ENCODE results near the gene NAT14.
"Not testable (repeated sequence)": the region's sequence is repeated elsewhere in the genome, so short reads cannot be mapped to it uniquely, and the experiment has no call there.

The NAT14 gene

GRCh38 chr19:55528030-55528803 is 43.2 kb downstream of the NAT14 start:
- no peak overlapping the region for H2AFZ ChIP-seq (ENCODE audit: low read length)
- no peaks in the 10 kb centered on the region for H3K9me2 ChIP-seq (replicated peaks; ENCODE audit: insufficient read depth, low read length)

GRCh38 chr19:55529636-55530234 is 44.7 kb downstream of the NAT14 start:
- no peaks in the 10 kb centered on the region for H3K9me2 ChIP-seq (replicated peaks; ENCODE audit: insufficient read depth, low read length)
- no peaks in the 10 kb centered on the region for H3K36me3 ChIP-seq (replicated peaks; ENCODE audit: insufficient read depth, low read length)
- TF ChIP-seq EZH2 (optimal IDR thresholded peaks at IDR 0.05; ENCODE audit: low read depth, low read length) (no peak), EZH2phosphoT487 (IDR thresholded peaks at IDR 0.05; ENCODE audit: low read length) (no peak)
- TF ChIP-seq, protein P1, sequence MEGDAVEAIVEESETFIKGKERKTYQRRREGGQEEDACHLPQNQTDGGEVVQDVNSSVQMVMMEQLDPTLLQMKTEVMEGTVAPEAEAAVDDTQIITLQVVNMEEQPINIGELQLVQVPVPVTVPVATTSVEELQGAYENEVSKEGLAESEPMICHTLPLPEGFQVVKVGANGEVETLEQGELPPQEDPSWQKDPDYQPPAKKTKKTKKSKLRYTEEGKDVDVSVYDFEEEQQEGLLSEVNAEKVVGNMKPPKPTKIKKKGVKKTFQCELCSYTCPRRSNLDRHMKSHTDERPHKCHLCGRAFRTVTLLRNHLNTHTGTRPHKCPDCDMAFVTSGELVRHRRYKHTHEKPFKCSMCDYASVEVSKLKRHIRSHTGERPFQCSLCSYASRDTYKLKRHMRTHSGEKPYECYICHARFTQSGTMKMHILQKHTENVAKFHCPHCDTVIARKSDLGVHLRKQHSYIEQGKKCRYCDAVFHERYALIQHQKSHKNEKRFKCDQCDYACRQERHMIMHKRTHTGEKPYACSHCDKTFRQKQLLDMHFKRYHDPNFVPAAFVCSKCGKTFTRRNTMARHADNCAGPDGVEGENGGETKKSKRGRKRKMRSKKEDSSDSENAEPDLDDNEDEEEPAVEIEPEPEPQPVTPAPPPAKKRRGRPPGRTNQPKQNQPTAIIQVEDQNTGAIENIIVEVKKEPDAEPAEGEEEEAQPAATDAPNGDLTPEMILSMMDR (IDR thresholded peaks at IDR 0.05; ENCODE audit: low read length) = no peak
- H3K27me3 ChIP-seq (replicated peaks; ENCODE audit: insufficient read depth, low read length) = peaks cover 57% of the 10 kb centered on the region
- H3K4me3 ChIP-seq (ENCODE audit: low read length) = no peak overlapping the region
- no peaks in the 10 kb centered on the region for H3F3A ChIP-seq (ENCODE audit: insufficient read depth, low read length)
- no peaks in the 10 kb centered on the region for H4K20me1 ChIP-seq (ENCODE audit: insufficient read depth, low read length)
- no peak for DNase-seq
- H3K4me1 ChIP-seq (ENCODE audit: low read length) = no peaks in the 10 kb centered on the region
- no peak overlapping the region for H3K9ac ChIP-seq (ENCODE audit: low read length)
- no peak overlapping the region for H2AFZ ChIP-seq (ENCODE audit: low read length)
- H3K27ac ChIP-seq (ENCODE audit: low read length) = no peak overlapping the region
- H3K79me2 ChIP-seq (ENCODE audit: low read length) = no peaks in the 10 kb centered on the region
- no peaks in the 10 kb centered on the region for H3K9me3 ChIP-seq (replicated peaks; ENCODE audit: insufficient read depth, low read length)
- no peak overlapping the region for H3K4me2 ChIP-seq (ENCODE audit: low read depth, low read length)

More at GRCh38 chr19:55528030-55528803, 43.2 kb downstream of the NAT14 start:
- Histone ChIP-seq H4K20me1 (ENCODE audit: insufficient read depth, low read length) (no peaks in the 10 kb centered on the region), H3K27me3 (replicated peaks; ENCODE audit: insufficient read depth, low read length) (peaks cover 63% of the 10 kb centered on the region), H3K4me2 (ENCODE audit: low read depth, low read length) (no peak overlapping the region), H3K4me3 (ENCODE audit: low read length) (no peak overlapping the region), H3F3A (ENCODE audit: insufficient read depth, low read length) (no peaks in the 10 kb centered on the region), H3K9ac (ENCODE audit: low read length) (no peak overlapping the region), H3K79me2 (ENCODE audit: low read length) (no peaks in the 10 kb centered on the region), H3K36me3 (replicated peaks; ENCODE audit: insufficient read depth, low read length) (no peaks in the 10 kb centered on the region), H3K4me1 (ENCODE audit: low read length) (no peaks in the 10 kb centered on the region), H3K9me3 (replicated peaks; ENCODE audit: insufficient read depth, low read length) (no peaks in the 10 kb centered on the region), H3K27ac (ENCODE audit: low read length) (no peak overlapping the region)
- no peak for TF ChIP-seq EZH2 (optimal IDR thresholded peaks at IDR 0.05; ENCODE audit: low read depth, low read length)
- TF ChIP-seq, protein P1 (IDR thresholded peaks at IDR 0.05; ENCODE audit: low read length) = no peak
- DNase-seq = no peak

DNA sequence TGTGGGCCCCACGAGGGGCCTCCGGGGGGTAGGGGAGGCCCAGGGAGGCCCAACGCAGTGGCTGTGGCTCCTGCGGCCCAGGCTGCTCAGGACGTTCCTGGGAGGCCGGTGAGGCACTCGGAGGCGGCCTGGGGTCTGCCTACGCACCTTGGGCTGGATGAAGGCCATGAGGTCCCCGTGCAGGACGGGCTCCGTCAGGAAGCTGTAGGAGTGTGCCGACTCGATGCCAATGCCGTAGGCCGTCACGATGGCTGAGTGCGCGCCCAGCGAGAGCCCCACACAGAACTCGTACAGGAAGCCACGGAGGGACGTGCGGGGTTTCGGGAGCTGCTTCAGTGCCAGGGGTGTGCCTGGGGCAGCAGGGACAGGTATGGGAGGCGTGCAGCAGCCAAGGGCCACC is 46.0 kb downstream of the NAT14 start:
- no peaks in the 10 kb centered on the region for H3K9me3 ChIP-seq (replicated peaks; ENCODE audit: insufficient read depth, low read length)
- TF ChIP-seq EZH2phosphoT487 (IDR thresholded peaks at IDR 0.05; ENCODE audit: low read length) (no peak), EZH2 (optimal IDR thresholded peaks at IDR 0.05; ENCODE audit: low read depth, low read length) (no peak)
- TF ChIP-seq, protein P1 (IDR thresholded peaks at IDR 0.05; ENCODE audit: low read length) = no peak
- H3K4me3 ChIP-seq (ENCODE audit: low read length) = no peak overlapping the region
- no peak overlapping the region for H3K4me2 ChIP-seq (ENCODE audit: low read depth, low read length)
- H3F3A ChIP-seq (ENCODE audit: insufficient read depth, low read length) = no peaks in the 10 kb centered on the region
- no peaks in the 10 kb centered on the region for H4K20me1 ChIP-seq (ENCODE audit: insufficient read depth, low read length)
- H3K4me1 ChIP-seq (ENCODE audit: low read length) = no peaks in the 10 kb centered on the region
- H3K36me3 ChIP-seq (replicated peaks; ENCODE audit: insufficient read depth, low read length) = no peaks in the 10 kb centered on the region
- no peaks in the 10 kb centered on the region for H3K9me2 ChIP-seq (replicated peaks; ENCODE audit: insufficient read depth, low read length)
- no peaks in the 10 kb centered on the region for H3K79me2 ChIP-seq (ENCODE audit: low read length)
- no peak overlapping the region for H2AFZ ChIP-seq (ENCODE audit: low read length)
- DNase-seq = no peak
- peaks cover 52% of the 10 kb centered on the region for H3K27me3 ChIP-seq (replicated peaks; ENCODE audit: insufficient read depth, low read length)
- no peak overlapping the region for H3K9ac ChIP-seq (ENCODE audit: low read length)
- H3K27ac ChIP-seq (ENCODE audit: low read length) = no peak overlapping the region

DNA sequence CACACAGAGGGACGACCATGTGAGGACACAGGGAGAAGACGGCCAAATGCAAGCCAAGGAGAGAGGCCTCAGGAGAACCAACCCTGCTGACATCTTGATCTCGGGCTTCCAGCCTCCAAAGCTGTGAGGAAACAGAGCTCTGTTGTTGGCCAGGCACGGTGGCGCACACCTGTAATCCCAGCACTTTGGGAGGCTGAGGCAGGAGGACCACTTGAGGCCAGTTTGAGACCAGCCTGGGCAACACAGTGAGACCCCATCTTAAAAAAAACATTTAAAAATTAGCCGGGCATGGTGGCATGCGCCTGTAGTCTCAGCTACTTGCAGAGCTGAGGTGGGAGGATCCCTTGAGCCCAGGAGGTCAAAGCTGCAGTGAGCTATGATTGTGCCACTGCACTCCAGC is 49.3 kb downstream of the NAT14 start:
- not testable (repeated sequence) for H2AFZ ChIP-seq (ENCODE audit: low read length); H3K4me2 ChIP-seq (ENCODE audit: low read depth, low read length); H3K27ac ChIP-seq (ENCODE audit: low read length); DNase-seq; H3K9me2 ChIP-seq (replicated peaks; ENCODE audit: insufficient read depth, low read length); H3K9ac ChIP-seq (ENCODE audit: low read length); H3K4me3 ChIP-seq (ENCODE audit: low read length); H3K36me3 ChIP-seq (replicated peaks; ENCODE audit: insufficient read depth, low read length); H3K4me1 ChIP-seq (ENCODE audit: low read length); H3K9me3 ChIP-seq (replicated peaks; ENCODE audit: insufficient read depth, low read length); H4K20me1 ChIP-seq (ENCODE audit: insufficient read depth, low read length); H3K79me2 ChIP-seq (ENCODE audit: low read length); H3F3A ChIP-seq (ENCODE audit: insufficient read depth, low read length)
- H3K27me3 ChIP-seq (replicated peaks; ENCODE audit: insufficient read depth, low read length) = peaks cover 57% of the 10 kb centered on the region

Data from MM.1S (cell line).